GM18868 (cell line): ENCODE measurements around the gene POLR3G.

ENCODE experiments used
- ATAC-seq: cut with Tn5 transposase; IDR thresholded peaks from one replicate; pipeline ENCODE4 v1.9.1; 2021; ENCODE audit warnings: mild to moderate bottlenecking, moderate library complexity; ENCODE audit not compliant: unreplicated experiment

Gene POLR3G

GRCh38 chr5:90495146-90495545 is 20.5 kb downstream of the POLR3G start:
- ATAC-seq = no peak

GRCh38 chr5:90503596-90503995 is 28.9 kb downstream of the POLR3G start:
- ATAC-seq = no peak

GRCh38 chr5:90504743-90505142 is 30.1 kb downstream of the POLR3G start:
- no peak for ATAC-seq

- ATAC-seq = no peak
Measured at GRCh38 chr5:90506221-90506620, 31.6 kb downstream of the POLR3G start.

- ATAC-seq = no peak
Measured at GRCh38 chr5:90510438-90510837, 35.8 kb downstream of the POLR3G start.

- no peak for ATAC-seq
Measured at GRCh38 chr5:90514520-90514919, 39.9 kb downstream of the POLR3G start.

- no peak for ATAC-seq
Measured at GRCh38 chr5:90518661-90519060, 44.0 kb downstream of the POLR3G start.

- no peak for ATAC-seq
Measured at GRCh38 chr5:90519081-90519480, 44.4 kb downstream of the POLR3G start.

GRCh38 chr5:90528601-90529193 is 54.0 kb downstream of the POLR3G start:
- no peak for ATAC-seq

GRCh38 chr5:90529194-90529938 is 54.7 kb downstream of the POLR3G start, which contains the start of gene LYSMD3:
Gene LYSMD3 (minus strand): TSS chr5:90529584. CDS start chr5:90525289, 4,295 bp downstream.
- ATAC-seq = peak; percentile 89

- peak; percentile 46 for ATAC-seq
Measured at GRCh38 chr5:90529939-90530677, 55.4 kb downstream of the POLR3G start.

GRCh38 chr5:90530736-90531487 is 56.2 kb downstream of the POLR3G start:
- no peak for ATAC-seq

GRCh38 chr5:90533794-90534193 is 59.1 kb downstream of the POLR3G start:
- ATAC-seq = no peak

- no peak for ATAC-seq
Measured at GRCh38 chr5:90534922-90535321, 60.3 kb downstream of the POLR3G start.

- no peak for ATAC-seq
Measured at GRCh38 chr5:90542827-90543519, 68.3 kb downstream of the POLR3G start.

- no peak for ATAC-seq
Measured at GRCh38 chr5:90545511-90545910, 70.8 kb downstream of the POLR3G start.

GRCh38 chr5:90546216-90546837 is 71.7 kb downstream of the POLR3G start:
- ATAC-seq = no peak

GRCh38 chr5:90547072-90547536 is 72.4 kb downstream of the POLR3G start:
- ATAC-seq = no peak

GRCh38 chr5:90548069-90548593 is 73.5 kb downstream of the POLR3G start:
- ATAC-seq = no peak

GRCh38 chr5:90549223-90549622 is 74.6 kb downstream of the POLR3G start:
- ATAC-seq = no peak
